ENCODE measurements around the gene CEP63. TPM values are rescaled to one million over a fixed set of nuclear protein-coding genes. Genes with fewer than 3 reads are reported as not detected.
"Not testable (repeated sequence)": the region's sequence is repeated elsewhere in the genome, so short reads cannot be mapped to it uniquely, and the experiment has no call there.

Gene CEP63
- total and polyA plus RNA-seq, 2 experiments from 2014 or later = 15.1 to 53.9 TPM

DNA sequence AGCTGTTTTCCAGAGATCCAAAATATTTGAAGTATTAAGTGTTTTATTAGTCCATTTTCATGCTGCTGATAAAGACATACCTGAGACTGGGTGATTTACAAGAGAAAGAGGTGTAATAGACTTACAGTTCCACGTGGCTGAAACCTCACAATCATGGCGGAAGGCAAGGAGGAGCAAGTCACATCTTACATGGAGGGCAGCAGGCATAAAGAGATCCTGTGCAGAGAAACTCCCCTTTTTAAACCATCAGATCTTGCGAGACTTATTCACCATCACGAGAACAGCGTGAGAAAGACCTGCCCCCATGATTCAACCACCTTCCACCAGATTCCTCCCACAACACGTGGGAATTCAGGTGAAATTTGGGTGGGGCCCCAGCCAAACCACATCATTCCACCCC lies 82.9 kb downstream of the CEP63 start (continued):
- TF ChIP-seq, protein P1, sequence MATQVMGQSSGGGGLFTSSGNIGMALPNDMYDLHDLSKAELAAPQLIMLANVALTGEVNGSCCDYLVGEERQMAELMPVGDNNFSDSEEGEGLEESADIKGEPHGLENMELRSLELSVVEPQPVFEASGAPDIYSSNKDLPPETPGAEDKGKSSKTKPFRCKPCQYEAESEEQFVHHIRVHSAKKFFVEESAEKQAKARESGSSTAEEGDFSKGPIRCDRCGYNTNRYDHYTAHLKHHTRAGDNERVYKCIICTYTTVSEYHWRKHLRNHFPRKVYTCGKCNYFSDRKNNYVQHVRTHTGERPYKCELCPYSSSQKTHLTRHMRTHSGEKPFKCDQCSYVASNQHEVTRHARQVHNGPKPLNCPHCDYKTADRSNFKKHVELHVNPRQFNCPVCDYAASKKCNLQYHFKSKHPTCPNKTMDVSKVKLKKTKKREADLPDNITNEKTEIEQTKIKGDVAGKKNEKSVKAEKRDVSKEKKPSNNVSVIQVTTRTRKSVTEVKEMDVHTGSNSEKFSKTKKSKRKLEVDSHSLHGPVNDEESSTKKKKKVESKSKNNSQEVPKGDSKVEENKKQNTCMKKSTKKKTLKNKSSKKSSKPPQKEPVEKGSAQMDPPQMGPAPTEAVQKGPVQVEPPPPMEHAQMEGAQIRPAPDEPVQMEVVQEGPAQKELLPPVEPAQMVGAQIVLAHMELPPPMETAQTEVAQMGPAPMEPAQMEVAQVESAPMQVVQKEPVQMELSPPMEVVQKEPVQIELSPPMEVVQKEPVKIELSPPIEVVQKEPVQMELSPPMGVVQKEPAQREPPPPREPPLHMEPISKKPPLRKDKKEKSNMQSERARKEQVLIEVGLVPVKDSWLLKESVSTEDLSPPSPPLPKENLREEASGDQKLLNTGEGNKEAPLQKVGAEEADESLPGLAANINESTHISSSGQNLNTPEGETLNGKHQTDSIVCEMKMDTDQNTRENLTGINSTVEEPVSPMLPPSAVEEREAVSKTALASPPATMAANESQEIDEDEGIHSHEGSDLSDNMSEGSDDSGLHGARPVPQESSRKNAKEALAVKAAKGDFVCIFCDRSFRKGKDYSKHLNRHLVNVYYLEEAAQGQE (IDR thresholded peaks at IDR 0.05; ENCODE audit: unreplicated experiment) = no peak
- TF ChIP-seq JUNB (IDR thresholded peaks at IDR 0.05; ENCODE audit: unreplicated experiment) = no peak
- TF ChIP-seq, protein P2, sequence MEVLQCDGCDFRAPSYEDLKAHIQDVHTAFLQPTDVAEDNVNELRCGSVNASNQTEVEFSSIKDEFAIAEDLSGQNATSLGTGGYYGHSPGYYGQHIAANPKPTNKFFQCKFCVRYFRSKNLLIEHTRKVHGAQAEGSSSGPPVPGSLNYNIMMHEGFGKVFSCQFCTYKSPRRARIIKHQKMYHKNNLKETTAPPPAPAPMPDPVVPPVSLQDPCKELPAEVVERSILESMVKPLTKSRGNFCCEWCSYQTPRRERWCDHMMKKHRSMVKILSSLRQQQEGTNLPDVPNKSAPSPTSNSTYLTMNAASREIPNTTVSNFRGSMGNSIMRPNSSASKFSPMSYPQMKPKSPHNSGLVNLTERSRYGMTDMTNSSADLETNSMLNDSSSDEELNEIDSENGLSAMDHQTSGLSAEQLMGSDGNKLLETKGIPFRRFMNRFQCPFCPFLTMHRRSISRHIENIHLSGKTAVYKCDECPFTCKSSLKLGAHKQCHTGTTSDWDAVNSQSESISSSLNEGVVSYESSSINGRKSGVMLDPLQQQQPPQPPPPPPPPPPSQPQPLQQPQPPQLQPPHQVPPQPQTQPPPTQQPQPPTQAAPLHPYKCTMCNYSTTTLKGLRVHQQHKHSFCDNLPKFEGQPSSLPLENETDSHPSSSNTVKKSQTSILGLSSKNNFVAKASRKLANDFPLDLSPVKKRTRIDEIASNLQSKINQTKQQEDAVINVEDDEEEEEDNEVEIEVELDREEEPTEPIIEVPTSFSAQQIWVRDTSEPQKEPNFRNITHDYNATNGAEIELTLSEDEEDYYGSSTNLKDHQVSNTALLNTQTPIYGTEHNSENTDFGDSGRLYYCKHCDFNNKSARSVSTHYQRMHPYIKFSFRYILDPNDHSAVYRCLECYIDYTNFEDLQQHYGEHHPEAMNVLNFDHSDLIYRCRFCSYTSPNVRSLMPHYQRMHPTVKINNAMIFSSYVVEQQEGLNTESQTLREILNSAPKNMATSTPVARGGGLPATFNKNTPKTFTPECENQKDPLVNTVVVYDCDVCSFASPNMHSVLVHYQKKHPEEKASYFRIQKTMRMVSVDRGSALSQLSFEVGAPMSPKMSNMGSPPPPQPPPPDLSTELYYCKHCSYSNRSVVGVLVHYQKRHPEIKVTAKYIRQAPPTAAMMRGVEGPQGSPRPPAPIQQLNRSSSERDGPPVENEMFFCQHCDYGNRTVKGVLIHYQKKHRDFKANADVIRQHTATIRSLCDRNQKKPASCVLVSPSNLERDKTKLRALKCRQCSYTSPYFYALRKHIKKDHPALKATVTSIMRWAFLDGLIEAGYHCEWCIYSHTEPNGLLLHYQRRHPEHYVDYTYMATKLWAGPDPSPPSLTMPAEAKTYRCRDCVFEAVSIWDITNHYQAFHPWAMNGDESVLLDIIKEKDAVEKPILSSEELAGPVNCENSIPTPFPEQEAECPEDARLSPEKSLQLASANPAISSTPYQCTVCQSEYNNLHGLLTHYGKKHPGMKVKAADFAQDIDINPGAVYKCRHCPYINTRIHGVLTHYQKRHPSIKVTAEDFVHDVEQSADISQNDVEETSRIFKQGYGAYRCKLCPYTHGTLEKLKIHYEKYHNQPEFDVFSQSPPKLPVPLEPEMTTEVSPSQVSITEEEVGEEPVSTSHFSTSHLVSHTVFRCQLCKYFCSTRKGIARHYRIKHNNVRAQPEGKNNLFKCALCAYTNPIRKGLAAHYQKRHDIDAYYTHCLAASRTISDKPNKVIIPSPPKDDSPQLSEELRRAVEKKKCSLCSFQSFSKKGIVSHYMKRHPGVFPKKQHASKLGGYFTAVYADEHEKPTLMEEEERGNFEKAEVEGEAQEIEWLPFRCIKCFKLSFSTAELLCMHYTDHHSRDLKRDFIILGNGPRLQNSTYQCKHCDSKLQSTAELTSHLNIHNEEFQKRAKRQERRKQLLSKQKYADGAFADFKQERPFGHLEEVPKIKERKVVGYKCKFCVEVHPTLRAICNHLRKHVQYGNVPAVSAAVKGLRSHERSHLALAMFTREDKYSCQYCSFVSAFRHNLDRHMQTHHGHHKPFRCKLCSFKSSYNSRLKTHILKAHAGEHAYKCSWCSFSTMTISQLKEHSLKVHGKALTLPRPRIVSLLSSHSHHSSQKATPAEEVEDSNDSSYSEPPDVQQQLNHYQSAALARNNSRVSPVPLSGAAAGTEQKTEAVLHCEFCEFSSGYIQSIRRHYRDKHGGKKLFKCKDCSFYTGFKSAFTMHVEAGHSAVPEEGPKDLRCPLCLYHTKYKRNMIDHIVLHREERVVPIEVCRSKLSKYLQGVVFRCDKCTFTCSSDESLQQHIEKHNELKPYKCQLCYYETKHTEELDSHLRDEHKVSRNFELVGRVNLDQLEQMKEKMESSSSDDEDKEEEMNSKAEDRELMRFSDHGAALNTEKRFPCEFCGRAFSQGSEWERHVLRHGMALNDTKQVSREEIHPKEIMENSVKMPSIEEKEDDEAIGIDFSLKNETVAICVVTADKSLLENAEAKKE (CRISPR knock-in tag; IDR thresholded peaks at IDR 0.05) = no peak

DNA sequence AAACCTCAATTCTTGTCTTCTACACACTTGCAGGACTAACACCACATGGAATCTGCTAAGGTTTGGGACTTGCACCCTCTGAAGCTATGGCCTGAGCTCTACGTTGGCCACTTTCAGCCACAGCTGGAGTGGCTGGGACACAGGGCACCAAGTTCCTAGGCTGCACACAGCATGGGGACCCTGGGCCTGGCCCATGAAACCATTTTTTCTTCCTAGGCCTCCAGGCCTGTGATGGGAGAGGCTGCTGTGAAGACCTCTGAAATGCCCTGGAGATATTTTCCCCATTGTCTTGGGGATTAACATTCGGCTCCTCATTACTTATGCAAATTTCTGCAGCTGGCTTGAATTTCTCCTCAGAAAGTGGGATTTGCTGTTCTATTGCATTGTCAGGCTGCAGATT lies 84.0 kb downstream of the CEP63 start:
- Mint-ChIP-seq H3K36me3 (ENCODE audit: low read depth) (peaks cover 28% of the 10 kb centered on the region), H3K9me3 (peaks cover 37% of the 10 kb centered on the region)
- H3K4me3 ChIP-seq; H3K79me2 ChIP-seq (replicated peaks; ENCODE audit: insufficient read depth); H3K9me2 ChIP-seq (ENCODE audit: insufficient read depth); H3K4me1 Mint-ChIP-seq; H3K27ac ChIP-seq (ENCODE audit: low read depth); H4K20me1 ChIP-seq (replicated peaks; ENCODE audit: insufficient read depth); H2AFZ ChIP-seq; H3K4me1 ChIP-seq (ENCODE audit: insufficient read depth); H3K4me3 Mint-ChIP-seq; ATAC-seq; H3F3A ChIP-seq (replicated peaks; ENCODE audit: low read depth); H3K4me2 ChIP-seq; DNase-seq (ENCODE audit: low spot score); H3K27me3 ChIP-seq (ENCODE audit: insufficient read depth); H3K27me3 Mint-ChIP-seq (ENCODE audit: insufficient read depth, low read depth, poor library complexity); H3K27ac Mint-ChIP-seq; H3K36me3 ChIP-seq (ENCODE audit: insufficient read depth): not testable (repeated sequence)
